ENCODE measurements around the gene GBE1.

DNA sequence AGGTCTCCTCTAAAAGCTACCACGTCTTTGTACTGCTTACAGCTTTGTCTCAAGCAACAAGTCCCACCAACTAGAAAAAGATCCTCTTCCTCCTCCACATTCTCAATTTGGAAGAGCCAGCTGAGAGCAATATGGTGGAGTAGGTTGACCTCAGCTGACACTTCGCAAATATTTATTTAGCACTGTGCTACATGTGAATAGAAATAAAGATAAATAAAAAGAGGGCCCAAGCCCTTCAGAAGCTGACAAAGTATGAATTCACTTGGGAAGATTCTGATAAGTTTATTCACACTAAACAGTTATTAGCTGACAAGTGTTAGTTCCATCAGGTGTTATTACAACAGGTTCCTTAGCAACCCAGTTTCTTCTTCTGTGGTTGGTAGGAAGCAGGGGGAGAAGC, 310.3 kb downstream of the GBE1 start:
- TF ChIP-seq, protein P1, sequence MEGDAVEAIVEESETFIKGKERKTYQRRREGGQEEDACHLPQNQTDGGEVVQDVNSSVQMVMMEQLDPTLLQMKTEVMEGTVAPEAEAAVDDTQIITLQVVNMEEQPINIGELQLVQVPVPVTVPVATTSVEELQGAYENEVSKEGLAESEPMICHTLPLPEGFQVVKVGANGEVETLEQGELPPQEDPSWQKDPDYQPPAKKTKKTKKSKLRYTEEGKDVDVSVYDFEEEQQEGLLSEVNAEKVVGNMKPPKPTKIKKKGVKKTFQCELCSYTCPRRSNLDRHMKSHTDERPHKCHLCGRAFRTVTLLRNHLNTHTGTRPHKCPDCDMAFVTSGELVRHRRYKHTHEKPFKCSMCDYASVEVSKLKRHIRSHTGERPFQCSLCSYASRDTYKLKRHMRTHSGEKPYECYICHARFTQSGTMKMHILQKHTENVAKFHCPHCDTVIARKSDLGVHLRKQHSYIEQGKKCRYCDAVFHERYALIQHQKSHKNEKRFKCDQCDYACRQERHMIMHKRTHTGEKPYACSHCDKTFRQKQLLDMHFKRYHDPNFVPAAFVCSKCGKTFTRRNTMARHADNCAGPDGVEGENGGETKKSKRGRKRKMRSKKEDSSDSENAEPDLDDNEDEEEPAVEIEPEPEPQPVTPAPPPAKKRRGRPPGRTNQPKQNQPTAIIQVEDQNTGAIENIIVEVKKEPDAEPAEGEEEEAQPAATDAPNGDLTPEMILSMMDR (IDR thresholded peaks at IDR 0.05), result no peak
- TF ChIP-seq POLR2A (IDR thresholded peaks at IDR 0.05), result no peak

Measured in body of pancreas (tissue), 4 donors.